Astrocyte (in vitro differentiated cells and primary cell): ENCODE results near the gene CCDC191.

Experiments used
- EZH2 ChIP-seq: IDR thresholded peaks from 2 replicates; pipeline ENCODE4 v1.6.1; 2012; ENCODE audit warnings: mild to moderate bottlenecking, low read length, inconsistent platforms; ENCODE audit not compliant: insufficient read depth
- TF ChIP-seq, protein P1 (sequence below): IDR thresholded peaks from 2 replicates; pipeline ENCODE4 v1.5.1; 2011; ENCODE audit warnings: low read depth, mild to moderate bottlenecking, inconsistent platforms, low read length, moderate library complexity; ENCODE audit not compliant: insufficient read depth

DNA sequence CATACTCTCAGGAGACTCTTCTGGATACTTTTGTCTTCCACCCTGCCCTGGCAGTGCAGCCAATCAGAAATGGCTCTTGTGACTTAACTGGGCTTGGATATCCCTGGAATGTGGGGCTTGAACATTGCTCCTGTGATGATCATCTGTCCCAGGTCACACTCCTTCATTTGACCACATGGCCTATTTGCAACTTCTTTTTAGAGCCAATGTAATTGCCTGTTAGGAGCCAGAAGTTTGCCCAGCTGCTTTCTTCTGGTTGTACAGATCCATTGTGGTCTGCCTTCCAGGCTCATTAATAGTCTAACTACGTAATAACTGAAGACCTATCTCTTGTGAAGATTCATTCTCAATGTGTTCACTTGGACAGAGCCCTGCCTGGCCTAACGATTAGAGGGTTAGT, 30.0 kb upstream of the CCDC191 start:
- TF ChIP-seq, protein P1, sequence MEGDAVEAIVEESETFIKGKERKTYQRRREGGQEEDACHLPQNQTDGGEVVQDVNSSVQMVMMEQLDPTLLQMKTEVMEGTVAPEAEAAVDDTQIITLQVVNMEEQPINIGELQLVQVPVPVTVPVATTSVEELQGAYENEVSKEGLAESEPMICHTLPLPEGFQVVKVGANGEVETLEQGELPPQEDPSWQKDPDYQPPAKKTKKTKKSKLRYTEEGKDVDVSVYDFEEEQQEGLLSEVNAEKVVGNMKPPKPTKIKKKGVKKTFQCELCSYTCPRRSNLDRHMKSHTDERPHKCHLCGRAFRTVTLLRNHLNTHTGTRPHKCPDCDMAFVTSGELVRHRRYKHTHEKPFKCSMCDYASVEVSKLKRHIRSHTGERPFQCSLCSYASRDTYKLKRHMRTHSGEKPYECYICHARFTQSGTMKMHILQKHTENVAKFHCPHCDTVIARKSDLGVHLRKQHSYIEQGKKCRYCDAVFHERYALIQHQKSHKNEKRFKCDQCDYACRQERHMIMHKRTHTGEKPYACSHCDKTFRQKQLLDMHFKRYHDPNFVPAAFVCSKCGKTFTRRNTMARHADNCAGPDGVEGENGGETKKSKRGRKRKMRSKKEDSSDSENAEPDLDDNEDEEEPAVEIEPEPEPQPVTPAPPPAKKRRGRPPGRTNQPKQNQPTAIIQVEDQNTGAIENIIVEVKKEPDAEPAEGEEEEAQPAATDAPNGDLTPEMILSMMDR: no peak
- TF ChIP-seq EZH2: no peak
